PC-9 (cell line): Measurements from ENCODE around the gene SFTPA1. TPM values are rescaled to one million over a fixed set of nuclear protein-coding genes. Genes with fewer than 3 reads are reported as not detected.
"Not testable (repeated sequence)": the region's sequence is repeated elsewhere in the genome, so short reads cannot be mapped to it uniquely, and the experiment has no call there.

Experiments used
- BruUV-seq: library from RNA; stranded (reverse); fragments of 400-500 nt; replicated peaks from 2 replicates; lab custom pipeline; 2021; lab: Mats Ljungman, UMichigan
- CTCF ChIA-PET: fragments of 300-600 bp; sonication (Branson Sonifier 250); formaldehyde crosslinking; loops from one replicate; lab custom pipeline; 2022; ENCODE audit warnings: antibody characterized with exemption; lab: Charles Lee
- POLR2A ChIA-PET: fragments of 300-600 bp; sonication (Branson Sonifier 250); formaldehyde crosslinking; loops from one replicate; lab custom pipeline; 2022; ENCODE audit warnings: antibody characterized with exemption; ENCODE audit not compliant: unreplicated experiment; lab: Charles Lee
- DNase-seq, 2 experiments: peaks; one replicate each; pipeline versions ENCODE4 v3.0.0 to v3.0.0-alpha.2; 2015 to 2022; ENCODE audit warnings: mixed read lengths in 1 of 2
- H2AFZ ChIP-seq: fragments of 200-600 bp; sonication (generic); 2 replicates; pipeline ENCODE4 v1.8.1; 2017; ENCODE audit warnings: antibody characterized with exemption
- H3F3A ChIP-seq: fragments of 200-600 bp; sonication (generic); 2 replicates; pipeline ENCODE4 v1.8.1; 2017; ENCODE audit warnings: antibody characterized with exemption, mild to moderate bottlenecking, low read depth; ENCODE audit not compliant: insufficient read depth
- H3K27ac ChIP-seq: fragments of 200-600 bp; sonication (generic); 2 replicates; pipeline ENCODE4 v1.6.1; 2016; ENCODE audit warnings: mixed run types
- H3K27me3 ChIP-seq: fragments of 200-600 bp; sonication (generic); 2 replicates; pipeline ENCODE4 v1.6.1; 2016; ENCODE audit warnings: low read depth, mixed run types; ENCODE audit not compliant: insufficient read depth
- H3K36me3 ChIP-seq: fragments of 200-600 bp; sonication (generic); 2 replicates; pipeline ENCODE4 v1.6.1; 2016; ENCODE audit warnings: low read depth, mixed run types
- H3K4me1 ChIP-seq: fragments of 200-600 bp; sonication (generic); replicated peaks from 2 replicates; pipeline ENCODE4 v1.6.1; 2016; ENCODE audit warnings: mixed run types; ENCODE audit not compliant: insufficient read depth
- H3K4me2 ChIP-seq: fragments of 200-600 bp; sonication (generic); 2 replicates; pipeline ENCODE4 v1.6.1; 2017; ENCODE audit warnings: mixed run types
- H3K4me3 ChIP-seq: fragments of 200-600 bp; sonication (generic); 2 replicates; pipeline ENCODE4 v1.6.1; 2016; ENCODE audit warnings: mixed run types
- H3K79me2 ChIP-seq: fragments of 200-600 bp; sonication (generic); 2 replicates; pipeline ENCODE4 v1.6.1; 2017; ENCODE audit warnings: low read depth, mixed run types
- H3K9me2 ChIP-seq: fragments of 200-600 bp; sonication (generic); 2 replicates; pipeline ENCODE4 v1.8.1; 2017; ENCODE audit warnings: mild to moderate bottlenecking; ENCODE audit not compliant: insufficient read depth
- H3K9me3 ChIP-seq: fragments of 200-600 bp; sonication (generic); 2 replicates; pipeline ENCODE4 v1.8.1; 2016; ENCODE audit warnings: low read depth; ENCODE audit not compliant: insufficient read depth
- H4K20me1 ChIP-seq: fragments of 200-600 bp; sonication (generic); 2 replicates; pipeline ENCODE4 v1.8.1; 2017; ENCODE audit not compliant: insufficient read depth
- EZH2 ChIP-seq: fragments of 200-600 bp; sonication (generic); IDR thresholded peaks from 2 replicates; pipeline ENCODE4 v1.8.0; 2017; ENCODE audit warnings: antibody characterized with exemption, low read depth
- intact Hi-C: fragments of 100-400 bp; cut with micrococcal nuclease; formaldehyde crosslinking; loops from one replicate; pipeline ENCODE4 v1.10.0; 2022; ENCODE audit not compliant: unreplicated experiment
- total RNA-seq: library from RNA; stranded (reverse); gene quantifications from 2 replicates; pipeline ENCODE4 v1.2.3, GENCODE V29; 2021
- TF ChIP-seq, protein P1 (sequence below): fragments of 200-600 bp; sonication (generic); conservative IDR thresholded peaks from 2 replicates; pipeline ENCODE4 v1.6.1; 2017; ENCODE audit warnings: mixed run types, antibody characterized with exemption, mild to moderate bottlenecking, moderate library complexity

The SFTPA1 gene
- total RNA-seq, 1 experiment from 2014 or later, result not detected

- ChIA-PET CTCF (no interaction called here), POLR2A (no interaction called here)
- H2AFZ ChIP-seq, result no peak overlapping the region
These were observed 6.4 kb upstream of the SFTPA1 start for GRCh38 chr10:79604294-79604693.

GRCh38 chr10:79605308-79605707 lies 5.4 kb upstream of the SFTPA1 start:
- H2AFZ ChIP-seq, result no peak overlapping the region
- no TSS peak for BruUV-seq
- DNase-seq, result no peak
- no peaks in the 10 kb centered on the region for H4K20me1 ChIP-seq
- intact Hi-C loops, result no loop called here
- H3K4me3 ChIP-seq, result no peak overlapping the region
- H3K79me2 ChIP-seq, result no peaks in the 10 kb centered on the region
- POLR2A ChIA-PET, result no interaction called here
- CTCF ChIA-PET, result no interaction called here
- H3K9me3 ChIP-seq, result no peaks in the 10 kb centered on the region
- TF ChIP-seq EZH2, result no peak
- TF ChIP-seq, protein P1, sequence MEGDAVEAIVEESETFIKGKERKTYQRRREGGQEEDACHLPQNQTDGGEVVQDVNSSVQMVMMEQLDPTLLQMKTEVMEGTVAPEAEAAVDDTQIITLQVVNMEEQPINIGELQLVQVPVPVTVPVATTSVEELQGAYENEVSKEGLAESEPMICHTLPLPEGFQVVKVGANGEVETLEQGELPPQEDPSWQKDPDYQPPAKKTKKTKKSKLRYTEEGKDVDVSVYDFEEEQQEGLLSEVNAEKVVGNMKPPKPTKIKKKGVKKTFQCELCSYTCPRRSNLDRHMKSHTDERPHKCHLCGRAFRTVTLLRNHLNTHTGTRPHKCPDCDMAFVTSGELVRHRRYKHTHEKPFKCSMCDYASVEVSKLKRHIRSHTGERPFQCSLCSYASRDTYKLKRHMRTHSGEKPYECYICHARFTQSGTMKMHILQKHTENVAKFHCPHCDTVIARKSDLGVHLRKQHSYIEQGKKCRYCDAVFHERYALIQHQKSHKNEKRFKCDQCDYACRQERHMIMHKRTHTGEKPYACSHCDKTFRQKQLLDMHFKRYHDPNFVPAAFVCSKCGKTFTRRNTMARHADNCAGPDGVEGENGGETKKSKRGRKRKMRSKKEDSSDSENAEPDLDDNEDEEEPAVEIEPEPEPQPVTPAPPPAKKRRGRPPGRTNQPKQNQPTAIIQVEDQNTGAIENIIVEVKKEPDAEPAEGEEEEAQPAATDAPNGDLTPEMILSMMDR, result no peak
- H3K27me3 ChIP-seq, result peaks cover 46% of the 10 kb centered on the region
- no peaks in the 10 kb centered on the region for H3K4me1 ChIP-seq
- no peaks in the 10 kb centered on the region for H3K36me3 ChIP-seq
- no peak overlapping the region for H3K27ac ChIP-seq
- no peaks in the 10 kb centered on the region for H3F3A ChIP-seq
- H3K9me2 ChIP-seq, result no peaks in the 10 kb centered on the region
- no peak overlapping the region for H3K4me2 ChIP-seq

More at GRCh38 chr10:79604294-79604693, 6.4 kb upstream of the SFTPA1 start:
- Histone ChIP-seq H3K79me2 (no peaks in the 10 kb centered on the region), H3K27ac (no peak overlapping the region), H3K9me3 (no peaks in the 10 kb centered on the region), H4K20me1 (no peaks in the 10 kb centered on the region), H3K4me2 (no peak overlapping the region), H3K36me3 (no peaks in the 10 kb centered on the region), H3K27me3 (peaks cover 51% of the 10 kb centered on the region), H3K4me1 (no peaks in the 10 kb centered on the region), H3K9me2 (no peaks in the 10 kb centered on the region), H3K4me3 (no peak overlapping the region), H3F3A (no peaks in the 10 kb centered on the region)
- no TSS peak for BruUV-seq
- TF ChIP-seq, protein P1, result no peak
- no peak for TF ChIP-seq EZH2
- no peak for DNase-seq
- intact Hi-C loops, result no loop called here

DNA sequence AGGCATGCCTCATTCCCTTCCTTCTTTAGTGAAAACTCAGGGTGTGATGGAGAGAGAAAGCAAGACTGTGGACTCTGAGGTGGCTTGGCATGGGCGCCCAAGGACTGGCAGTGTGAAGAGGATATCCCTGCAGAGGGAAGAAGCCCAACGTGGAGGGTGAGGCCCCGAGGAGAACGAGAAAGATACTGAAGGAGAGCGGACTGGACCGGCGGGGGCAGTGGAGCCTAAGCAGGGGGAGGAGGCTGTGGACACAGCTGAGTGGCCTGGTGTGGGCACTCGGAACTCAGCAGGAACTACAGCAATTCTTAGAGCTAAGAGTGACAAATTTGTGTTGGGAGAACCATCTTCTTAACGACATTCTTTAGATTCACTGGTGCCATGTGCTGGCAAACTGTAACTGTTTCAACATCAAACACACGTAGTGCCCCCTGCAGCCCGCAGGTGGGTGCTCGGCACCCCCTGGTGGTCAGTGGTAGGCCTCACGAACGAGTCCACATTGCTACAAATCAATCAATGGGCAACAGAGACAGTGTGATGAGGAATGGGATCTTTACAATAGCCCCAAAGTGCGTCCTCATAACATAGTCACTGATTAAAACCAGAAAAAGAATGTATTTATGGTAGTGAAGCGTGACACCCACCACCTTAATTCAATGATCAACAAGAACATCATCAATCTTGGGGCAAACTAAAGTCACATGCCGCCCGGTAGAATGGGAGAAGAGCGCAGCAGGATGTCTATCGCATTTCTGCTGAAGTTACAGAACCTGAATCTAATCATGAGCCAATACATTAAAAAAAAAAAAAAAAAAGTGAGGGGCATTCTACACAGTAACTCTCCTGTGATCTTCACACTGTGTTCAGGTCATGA lies 2.0 kb upstream of the SFTPA1 start:
- Histone ChIP-seq H3K79me2 (no peaks in the 10 kb centered on the region), H3K27ac (no peak overlapping the region), H3F3A (no peaks in the 10 kb centered on the region), H3K36me3 (no peaks in the 10 kb centered on the region), H3K9me3 (no peaks in the 10 kb centered on the region), H3K27me3 (peaks cover 35% of the 10 kb centered on the region; the same call in 1 of the 2 replicates), H3K4me3 (no peak overlapping the region), H3K4me2 (no peak overlapping the region), H3K9me2 (no peaks in the 10 kb centered on the region), H3K4me1 (no peaks in the 10 kb centered on the region), H2AFZ (no peak overlapping the region), H4K20me1 (no peaks in the 10 kb centered on the region)
- BruUV-seq, result no TSS peak
- intact Hi-C loops, result no loop called here
- no peak for DNase-seq
- no peak for TF ChIP-seq EZH2
- TF ChIP-seq, protein P1, result peak; percentile 63
- ChIA-PET POLR2A (no interaction called here), CTCF (no interaction called here)

DNA sequence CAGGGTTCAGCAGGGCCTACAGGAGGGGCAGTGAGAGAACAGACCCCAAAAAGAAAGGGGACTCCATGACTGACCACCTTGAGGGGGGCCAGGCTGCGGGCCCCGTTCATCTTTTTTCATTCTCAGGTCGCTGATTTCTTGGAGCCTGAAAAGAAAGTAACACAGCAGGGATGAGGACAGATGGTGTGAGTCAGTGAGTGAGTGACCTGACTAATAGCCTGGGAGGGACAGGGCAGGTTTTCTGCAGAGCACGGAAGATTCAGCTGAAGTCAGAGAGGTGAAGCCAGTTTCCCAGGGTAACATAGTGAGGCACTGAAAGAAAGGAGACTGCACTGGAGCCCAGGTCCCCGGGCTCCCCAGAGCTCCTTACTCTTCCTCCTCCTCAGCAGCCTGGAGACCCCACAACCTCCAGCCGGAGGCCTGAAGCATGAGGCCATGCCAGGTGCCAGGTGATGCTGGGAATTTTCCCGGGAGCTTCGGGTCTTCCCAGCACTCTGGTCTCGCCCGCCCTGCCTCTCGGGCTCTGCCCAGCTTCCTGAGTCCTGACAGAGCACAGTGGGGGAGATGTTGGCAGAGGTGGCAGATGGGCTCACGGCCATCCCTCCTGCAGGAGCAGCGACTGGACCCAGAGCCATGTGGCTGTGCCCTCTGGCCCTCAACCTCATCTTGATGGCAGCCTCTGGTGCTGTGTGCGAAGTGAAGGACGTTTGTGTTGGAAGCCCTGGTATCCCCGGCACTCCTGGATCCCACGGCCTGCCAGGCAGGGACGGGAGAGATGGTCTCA lies 646 bp downstream of the SFTPA1 start:
- H3K36me3 ChIP-seq, H4K20me1 ChIP-seq, H3K79me2 ChIP-seq, H2AFZ ChIP-seq, H3F3A ChIP-seq, H3K27ac ChIP-seq, intact Hi-C loops, H3K4me3 ChIP-seq, H3K4me1 ChIP-seq, CTCF ChIA-PET, BruUV-seq, H3K9me2 ChIP-seq, POLR2A ChIA-PET, H3K9me3 ChIP-seq: not testable (repeated sequence)
- H3K4me2 ChIP-seq, result peak overlapping the region; percentile 54
- H3K27me3 ChIP-seq, result peaks cover 30% of the 10 kb centered on the region
- DNase-seq, result peak in 1 of 2 experiments; percentile 40
